Fibroblast of villous mesenchyme (primary cell): ENCODE data around the gene ZGPAT. TPM values are rescaled to one million over a fixed set of nuclear protein-coding genes. Genes with fewer than 3 reads are reported as not detected.

Source experiments
- DNase-seq: peaks from one replicate; pipeline ENCODE4 v3.0.0-alpha.2; 2010; ENCODE audit warnings: low read depth
- H3K4me3 ChIP-seq: 2 replicates; pipeline ENCODE4 v1.5.1; 2011; ENCODE audit warnings: low read depth, mild to moderate bottlenecking, low read length
- CTCF ChIP-seq: IDR thresholded peaks from 2 replicates; pipeline ENCODE4 v1.5.1; 2012; ENCODE audit warnings: low read depth, mild to moderate bottlenecking, low read length; ENCODE audit not compliant: insufficient read depth
- total RNA-seq: library from RNA; depleted of rRNA; stranded (reverse); fragments of >200 nt; gene quantifications from 2 replicates; pipeline ENCODE4 v1.2.3, GENCODE V29; 2012

The ZGPAT gene
- total RNA-seq, 1 donor, result 19.4 TPM

GRCh38 chr20:63748934-63749270 is 41.1 kb downstream of the ZGPAT start:
- H3K4me3 ChIP-seq, result no peak overlapping the region
- no peak for TF ChIP-seq CTCF
- no peak for DNase-seq

- H3K4me3 ChIP-seq, result no peak overlapping the region
- no peak for DNase-seq
- TF ChIP-seq CTCF, result no peak
Measured at GRCh38 chr20:63749597-63750508, 42.0 kb downstream of the ZGPAT start.

DNA sequence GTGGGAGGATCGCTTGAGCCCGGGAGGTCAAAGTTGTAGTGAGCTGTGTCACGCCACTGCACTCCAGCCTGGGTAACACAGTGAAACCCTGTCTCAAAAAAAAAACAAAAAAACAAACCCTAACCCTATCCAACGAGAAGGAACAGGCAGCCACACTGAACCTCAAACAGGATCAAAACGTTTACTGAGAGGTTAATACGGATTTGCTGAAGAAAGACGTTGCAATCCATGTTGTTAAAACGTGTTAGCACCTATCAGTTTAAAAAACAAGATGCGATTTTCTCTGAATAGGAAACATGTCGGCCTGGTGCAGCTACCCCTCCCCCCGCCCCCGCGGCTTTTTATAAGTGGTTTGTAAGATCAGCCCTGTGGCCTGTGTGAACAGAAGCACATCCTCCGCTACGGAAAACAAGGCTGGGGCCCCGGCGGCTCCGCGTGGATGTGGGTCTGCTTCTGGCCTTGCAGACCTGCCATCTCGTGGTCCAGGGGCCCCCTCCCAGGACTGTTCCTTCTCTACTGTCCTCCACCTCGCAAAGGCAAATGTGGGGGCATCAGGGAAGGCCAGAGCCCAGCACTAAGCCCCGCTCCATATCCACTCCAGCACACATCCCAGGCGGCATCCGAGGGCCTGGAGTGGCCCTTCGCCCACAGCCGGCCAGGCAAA is 43.1 kb downstream of the ZGPAT start:
- DNase-seq, result no peak
- no peak overlapping the region for H3K4me3 ChIP-seq
- no peak for TF ChIP-seq CTCF

GRCh38 chr20:63751471-63752271 is 43.8 kb downstream of the ZGPAT start:
- no peak overlapping the region for H3K4me3 ChIP-seq
- DNase-seq, result no peak
- no peak for TF ChIP-seq CTCF

GRCh38 chr20:63752411-63753101 is 44.7 kb downstream of the ZGPAT start:
- DNase-seq, result no peak
- H3K4me3 ChIP-seq, result no peak overlapping the region
- TF ChIP-seq CTCF, result no peak

DNA sequence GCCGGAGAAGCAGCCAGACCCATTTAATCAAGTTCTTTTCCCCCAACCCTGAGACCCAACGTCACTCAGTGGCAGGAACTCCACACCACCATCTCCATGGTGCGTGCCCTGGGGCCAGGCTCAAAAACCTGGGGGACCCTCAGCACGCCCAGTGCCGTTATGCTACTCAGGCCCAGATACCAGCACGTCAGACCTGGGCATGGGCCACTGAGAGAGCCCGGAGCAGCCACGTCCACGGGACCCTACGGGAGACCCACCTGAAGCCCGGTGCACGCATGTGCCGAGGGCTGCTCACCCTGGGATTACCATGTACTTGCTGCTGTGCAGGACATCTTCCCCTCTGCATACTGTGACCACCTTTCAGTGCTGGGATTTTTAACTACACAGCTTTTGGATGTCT is 45.5 kb downstream of the ZGPAT start:
- no peak for DNase-seq
- TF ChIP-seq CTCF, result no peak
- H3K4me3 ChIP-seq, result no peak overlapping the region
